Naive thymus-derived CD4-positive, alpha-beta T cell (primary cell): ENCODE results near the gene CAMTA1. TPM values are rescaled to one million over a fixed set of nuclear protein-coding genes. Genes with fewer than 3 reads are reported as not detected.

Source experiments
- ATAC-seq: fragments of 150-1000 bp; cut with Tn5 transposase; 2 replicates; pipeline ENCODE4 v1.10.0; 2021; ENCODE audit warnings: mild to moderate bottlenecking, moderate library complexity
- CTCF ChIA-PET: fragments of 350-600 bp; sonication (Branson Sonifier 250); formaldehyde crosslinking; loops from one replicate; lab custom pipeline; 2021; ENCODE audit warnings: antibody characterized with exemption; lab: Charles Lee
- POLR2A ChIA-PET: fragments of 350-600 bp; sonication (Branson Sonifier 250); formaldehyde crosslinking; loops from one replicate; lab custom pipeline; 2021; ENCODE audit warnings: antibody characterized with exemption, inconsistent platforms; lab: Charles Lee
- DNase-seq, 9 donors: peaks; one replicate each; pipeline versions ENCODE4 v3.0.0 to v3.0.0-alpha.2; 2020 to 2022; ENCODE audit warnings: mixed read lengths in 1 of 9
- H3K27ac ChIP-seq: one replicate; pipeline ENCODE4 v1.7.0; 2013; ENCODE audit warnings: mild to moderate bottlenecking, low read depth, low read length, moderate library complexity
- H3K27me3 ChIP-seq, 2 donors: one replicate each; pipeline ENCODE4 v1.7.0; 2013; ENCODE audit warnings: low read length in 2 of 2, mild to moderate bottlenecking in 2 of 2, moderate library complexity in 2 of 2; ENCODE audit not compliant: control insufficient read depth in 2 of 2, insufficient read depth in 2 of 2
- H3K36me3 ChIP-seq, 3 experiments: 1 replicate in 2 of 3; 2 replicates in 1 of 3; pipeline ENCODE4 v1.7.0; 2013; ENCODE audit warnings: low read length in 3 of 3, mild to moderate bottlenecking in 3 of 3, moderate library complexity in 1 of 3; ENCODE audit not compliant: insufficient read depth in 3 of 3, control insufficient read depth in 2 of 3
- H3K4me1 ChIP-seq, 2 donors: one replicate each; pipeline ENCODE4 v1.7.0; 2013; ENCODE audit warnings: low read length in 2 of 2, mild to moderate bottlenecking in 2 of 2, moderate library complexity in 1 of 2; ENCODE audit not compliant: control insufficient read depth in 2 of 2, insufficient read depth in 2 of 2
- H3K4me3 ChIP-seq: 2 replicates; pipeline ENCODE4 v1.7.0; 2013; ENCODE audit warnings: mild to moderate bottlenecking, low read length
- H3K9me3 ChIP-seq, 3 experiments: 1 replicate in 2 of 3; 2 replicates in 1 of 3; pipeline ENCODE4 v1.7.0; 2013; ENCODE audit warnings: low read length in 3 of 3; ENCODE audit not compliant: control insufficient read depth in 2 of 3
- H3K27ac Mint-ChIP-seq, 9 donors: one replicate each; pipeline ENCODE4 v1.8.0; 2020 to 2022; ENCODE audit warnings: mixed read lengths in 9 of 9, mild to moderate bottlenecking in 8 of 9, moderate library complexity in 5 of 9, inconsistent platforms in 2 of 9
- H3K27me3 Mint-ChIP-seq, 5 donors: one replicate each; pipeline ENCODE4 v1.8.0; 2021 to 2022; ENCODE audit warnings: mixed read lengths in 5 of 5, mild to moderate bottlenecking in 1 of 5
- H3K36me3 Mint-ChIP-seq, 5 donors: one replicate each; pipeline ENCODE4 v1.8.0; 2020 to 2022; ENCODE audit warnings: mixed read lengths in 5 of 5, mild to moderate bottlenecking in 3 of 5, inconsistent platforms in 1 of 5
- H3K4me1 Mint-ChIP-seq, 7 donors: one replicate each; pipeline ENCODE4 v1.8.0; 2020 to 2022; ENCODE audit warnings: mixed read lengths in 7 of 7, mild to moderate bottlenecking in 3 of 7, inconsistent platforms in 1 of 7
- H3K4me3 Mint-ChIP-seq, 10 donors: one replicate each; pipeline ENCODE4 v1.8.0; 2020 to 2022; ENCODE audit warnings: mild to moderate bottlenecking in 10 of 10, mixed read lengths in 10 of 10, moderate library complexity in 6 of 10, inconsistent platforms in 2 of 10
- H3K9me3 Mint-ChIP-seq, 11 donors: one replicate each; pipeline ENCODE4 v1.8.0; 2020 to 2022; ENCODE audit warnings: mixed read lengths in 11 of 11, mild to moderate bottlenecking in 4 of 11, inconsistent platforms in 1 of 11, moderate library complexity in 1 of 11
- intact Hi-C, 2 donors: fragments of 100-400 bp; cut with micrococcal nuclease; formaldehyde crosslinking; loops; one replicate each; pipeline ENCODE4 v1.15.1; 2023
- polyA plus RNA-seq, 2 donors: library from polyadenylated mRNA; unstranded; fragments of 300-500 nt; fragmentation: Illumina TruSeq; gene quantifications; one replicate each; pipeline ENCODE4 v1.2.3, GENCODE V29; 2021
- total RNA-seq, 6 experiments: library from RNA in 5 of 6; stranded (reverse) in 5 of 6; gene quantifications; 1 replicate in 5 of 6; 2 replicates in 1 of 6; pipeline ENCODE4 v1.2.3 and lab custom pipeline; 2021 to 2026

Gene CAMTA1
- total and polyA plus RNA-seq, 7 experiments from 2014 or later: 38.1 to 68.6 (median 42.6) TPM

DNA sequence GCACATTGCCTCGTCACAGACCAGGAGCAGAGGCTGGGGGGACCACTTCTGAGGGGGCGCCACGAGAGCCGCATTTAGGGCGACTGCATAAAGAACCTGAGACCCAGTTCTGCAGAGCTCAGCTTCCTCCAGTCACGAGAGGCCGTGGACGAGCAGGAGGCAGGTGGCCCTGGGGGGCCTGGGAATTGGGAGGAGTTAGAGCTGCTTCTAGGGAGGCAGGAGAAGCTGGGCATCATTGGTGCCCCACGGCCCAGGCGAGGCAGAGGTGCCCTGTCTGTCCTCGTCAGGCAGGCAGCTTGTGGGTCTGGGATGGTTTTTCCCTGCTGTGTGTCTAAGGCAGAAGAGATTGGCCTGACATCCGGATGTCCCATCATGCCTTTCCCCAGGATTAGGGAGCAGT, 389.3 kb downstream of the CAMTA1 start:
- ChIA-PET POLR2A (no interaction called here), CTCF (no interaction called here)
- H3K27ac ChIP-seq: no peak overlapping the region
- H3K4me1 Mint-ChIP-seq: no peaks in the 10 kb centered on the region
- peaks cover 0 to 5% (median 0%) of the 10 kb centered on the region in 5 donors for H3K36me3 Mint-ChIP-seq
- ATAC-seq (no peak), DNase-seq (no peak)
- no peak overlapping the region for H3K27ac Mint-ChIP-seq
- no peak overlapping the region for H3K4me3 ChIP-seq
- H3K4me3 Mint-ChIP-seq: no peak overlapping the region
- peaks cover 0 to 4% of the 10 kb centered on the region in 2 donors for H3K27me3 ChIP-seq
- H3K9me3 Mint-ChIP-seq: peaks cover 0 to 24% (median 11%) of the 10 kb centered on the region in 11 donors
- intact Hi-C loops: no loop called here
- peaks cover 0 to 7% (median 0%) of the 10 kb centered on the region in 3 experiments for H3K9me3 ChIP-seq
- H3K27me3 Mint-ChIP-seq: peaks cover 12 to 68% (median 53%) of the 10 kb centered on the region in 5 donors
- H3K4me1 ChIP-seq: no peaks in the 10 kb centered on the region
- H3K36me3 ChIP-seq: no peaks in the 10 kb centered on the region

GRCh38 chr1:7174980-7175906, 390.0 kb downstream of the CAMTA1 start:
- Mint-ChIP-seq H3K27me3 (peaks cover 8 to 67% (median 52%) of the 10 kb centered on the region in 5 donors), H3K36me3 (peaks cover 0 to 8% (median 0%) of the 10 kb centered on the region in 5 donors), H3K4me1 (no peaks in the 10 kb centered on the region), H3K4me3 (no peak overlapping the region), H3K27ac (no peak overlapping the region), H3K9me3 (peaks cover 0 to 29% (median 13%) of the 10 kb centered on the region in 11 donors)
- intact Hi-C loops: no loop called here
- ChIA-PET CTCF (no interaction called here), POLR2A (no interaction called here)
- Histone ChIP-seq H3K36me3 (no peaks in the 10 kb centered on the region), H3K27ac (no peak overlapping the region), H3K4me3 (no peak overlapping the region), H3K9me3 (peaks cover 0 to 7% (median 0%) of the 10 kb centered on the region in 3 experiments), H3K4me1 (no peaks in the 10 kb centered on the region), H3K27me3 (peaks cover 0 to 4% of the 10 kb centered on the region in 2 donors)
- no peak for ATAC-seq
- DNase-seq: no peak

DNA sequence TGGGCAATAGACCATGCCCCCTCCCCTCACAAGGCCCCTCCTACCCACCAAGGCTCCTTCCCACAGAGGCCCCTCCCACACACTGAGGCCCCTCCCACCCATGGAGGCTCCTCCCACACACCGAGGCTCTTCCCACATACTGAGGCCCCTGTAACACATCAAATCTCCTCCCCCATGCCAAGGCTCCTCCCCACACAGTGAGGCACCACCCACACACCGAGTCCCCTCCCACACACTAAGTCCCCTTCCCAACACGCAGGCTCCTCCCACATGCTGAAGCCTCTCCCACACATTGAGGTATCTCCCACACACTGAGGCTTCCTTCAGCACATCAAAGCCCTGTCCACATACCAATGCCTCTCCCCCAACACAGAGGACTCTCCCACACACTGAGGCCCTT, 391.8 kb downstream of the CAMTA1 start:
- Histone ChIP-seq H3K36me3 (no peaks in the 10 kb centered on the region), H3K9me3 (peaks cover 0 to 7% (median 0%) of the 10 kb centered on the region in 3 experiments), H3K4me3 (no peak overlapping the region), H3K27ac (no peak overlapping the region), H3K27me3 (peaks cover 0 to 4% of the 10 kb centered on the region in 2 donors), H3K4me1 (no peaks in the 10 kb centered on the region)
- CTCF ChIA-PET: no interaction called here
- peaks cover 2 to 37% (median 15%) of the 10 kb centered on the region in 11 donors for H3K9me3 Mint-ChIP-seq
- ATAC-seq: no peak
- H3K27me3 Mint-ChIP-seq: peaks cover 0 to 59% (median 37%) of the 10 kb centered on the region in 5 donors
- POLR2A ChIA-PET: no interaction called here
- intact Hi-C loops: no loop called here
- H3K4me1 Mint-ChIP-seq: no peaks in the 10 kb centered on the region
- no peak for DNase-seq
- H3K27ac Mint-ChIP-seq: no peak overlapping the region
- H3K4me3 Mint-ChIP-seq: no peak overlapping the region
- peaks cover 0 to 8% (median 0%) of the 10 kb centered on the region in 5 donors for H3K36me3 Mint-ChIP-seq

DNA sequence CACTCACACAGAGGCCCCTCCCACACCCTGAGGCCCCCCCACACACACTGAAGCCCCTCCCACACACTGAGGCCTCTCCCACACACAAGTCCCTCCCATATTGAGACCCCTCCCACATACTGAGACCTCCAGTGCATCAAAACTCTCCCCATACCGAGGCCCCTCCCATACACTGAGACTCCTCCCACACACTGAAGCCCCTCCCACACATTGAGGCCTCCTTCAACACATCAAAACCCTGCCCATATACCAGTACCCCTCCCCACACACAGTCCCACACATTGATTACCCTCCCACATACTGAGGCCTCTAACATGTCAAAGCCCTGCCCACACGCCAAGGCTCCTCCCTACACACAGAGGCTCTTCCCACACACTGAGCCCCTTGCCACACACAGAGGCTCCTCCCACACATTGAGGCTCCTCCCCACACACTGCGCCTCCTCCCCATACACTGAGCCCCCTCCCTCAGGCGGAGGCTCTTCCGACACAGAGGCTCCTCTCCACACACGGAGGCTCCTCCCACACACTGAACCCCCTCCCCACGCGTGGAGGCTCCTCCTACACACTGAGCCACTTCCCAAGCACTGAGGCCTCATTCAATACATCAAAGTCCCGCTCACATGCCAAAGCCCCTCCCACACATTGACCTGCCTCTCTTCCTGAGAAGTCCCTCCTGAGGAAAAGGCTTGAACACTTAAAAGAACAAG, 392.3 kb downstream of the CAMTA1 start:
- ChIA-PET CTCF (no interaction called here), POLR2A (no interaction called here)
- H3K36me3 Mint-ChIP-seq: peaks cover 0 to 8% (median 0%) of the 10 kb centered on the region in 5 donors
- H3K9me3 Mint-ChIP-seq: peaks cover 3 to 40% (median 15%) of the 10 kb centered on the region in 11 donors
- Histone ChIP-seq H3K9me3 (peaks cover 0 to 7% (median 0%) of the 10 kb centered on the region in 3 experiments), H3K27me3 (peaks cover 0 to under 1% of the 10 kb centered on the region in 2 donors), H3K36me3 (no peaks in the 10 kb centered on the region), H3K4me1 (no peaks in the 10 kb centered on the region), H3K27ac (no peak overlapping the region), H3K4me3 (no peak overlapping the region)
- peaks cover 0 to 58% (median 37%) of the 10 kb centered on the region in 5 donors for H3K27me3 Mint-ChIP-seq
- no peak overlapping the region for H3K4me3 Mint-ChIP-seq
- intact Hi-C loops: no loop called here
- no peak for ATAC-seq
- H3K27ac Mint-ChIP-seq: no peak overlapping the region
- DNase-seq: no peak
- H3K4me1 Mint-ChIP-seq: no peaks in the 10 kb centered on the region

- H3K9me3 Mint-ChIP-seq: peaks cover 3 to 46% (median 17%) of the 10 kb centered on the region in 11 donors
- H3K27ac Mint-ChIP-seq: no peak overlapping the region
- Histone ChIP-seq H3K9me3 (peaks cover 0 to 7% (median 0%) of the 10 kb centered on the region in 3 experiments), H3K27me3 (no peaks in the 10 kb centered on the region), H3K27ac (no peak overlapping the region), H3K36me3 (no peaks in the 10 kb centered on the region), H3K4me3 (no peak overlapping the region), H3K4me1 (no peaks in the 10 kb centered on the region)
- intact Hi-C loops: no loop called here
- ChIA-PET POLR2A (no interaction called here), CTCF (no interaction called here)
- peaks cover 0 to 59% (median 40%) of the 10 kb centered on the region in 5 donors for H3K27me3 Mint-ChIP-seq
- ATAC-seq: no peak
- H3K4me1 Mint-ChIP-seq: no peaks in the 10 kb centered on the region
- DNase-seq: no peak
- H3K36me3 Mint-ChIP-seq: peaks cover 0 to 8% (median 0%) of the 10 kb centered on the region in 5 donors
- no peak overlapping the region for H3K4me3 Mint-ChIP-seq
Observed at GRCh38 chr1:7178336-7178735, 393.1 kb downstream of the CAMTA1 start.

DNA sequence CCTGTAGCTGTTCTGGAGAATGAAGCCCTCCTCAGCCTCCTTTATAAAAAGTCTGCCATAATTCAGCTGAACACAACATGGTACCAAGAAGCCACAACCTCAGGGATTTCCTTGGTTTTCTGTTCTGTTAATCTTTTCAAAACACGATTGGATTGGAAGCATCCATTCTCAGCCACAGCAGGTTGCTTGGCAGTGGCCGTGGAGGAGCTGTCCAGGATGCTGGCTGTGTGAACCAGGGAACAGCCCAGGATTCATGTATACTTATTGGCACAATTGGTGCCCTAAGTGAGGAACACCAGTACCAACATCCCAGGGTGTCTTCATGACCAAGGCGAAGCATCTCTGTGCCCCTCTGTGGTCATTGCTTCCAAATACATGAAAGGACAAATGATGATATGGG, 393.5 kb downstream of the CAMTA1 start:
- H3K4me1 Mint-ChIP-seq: no peaks in the 10 kb centered on the region
- ChIA-PET CTCF (no interaction called here), POLR2A (no interaction called here)
- peaks cover 3 to 46% (median 17%) of the 10 kb centered on the region in 11 donors for H3K9me3 Mint-ChIP-seq
- H3K27ac Mint-ChIP-seq: no peak overlapping the region
- DNase-seq: no peak
- peaks cover 0 to 8% (median 0%) of the 10 kb centered on the region in 5 donors for H3K36me3 Mint-ChIP-seq
- peaks cover 0 to 63% (median 42%) of the 10 kb centered on the region in 5 donors for H3K27me3 Mint-ChIP-seq
- intact Hi-C loops: no loop called here
- Histone ChIP-seq H3K4me3 (no peak overlapping the region), H3K27ac (no peak overlapping the region), H3K9me3 (peaks cover 0 to 7% (median 0%) of the 10 kb centered on the region in 3 experiments), H3K27me3 (no peaks in the 10 kb centered on the region), H3K4me1 (no peaks in the 10 kb centered on the region), H3K36me3 (no peaks in the 10 kb centered on the region)
- H3K4me3 Mint-ChIP-seq: no peak overlapping the region
- ATAC-seq: no peak
